Measurements from ENCODE around the gene NT5C3A. TPM values are rescaled to one million over a fixed set of nuclear protein-coding genes. Genes with fewer than 3 reads are reported as not detected.

The NT5C3A gene
- total and polyA plus RNA-seq, 2 experiments from 2014 or later: 21.2 to 38.0 TPM

- peaks cover 85% of the 10 kb centered on the region for H3K79me2 ChIP-seq
- H3K27ac ChIP-seq: no peak overlapping the region
- TF ChIP-seq CTCF (IDR thresholded peaks at IDR 0.05; ENCODE audit: poor library complexity) (no peak), EZH2phosphoT487 (IDR thresholded peaks at IDR 0.05; ENCODE audit: low read depth, severe bottlenecking, unreplicated experiment) (no peak), EZH2 (IDR thresholded peaks at IDR 0.05; ENCODE audit: borderline replicate concordance) (no peak)
- H3K9me2 ChIP-seq (replicated peaks; ENCODE audit: insufficient read depth): no peaks in the 10 kb centered on the region
- no peaks in the 10 kb centered on the region for H3K4me1 ChIP-seq (ENCODE audit: insufficient read depth)
- no peak overlapping the region for H3K4me3 ChIP-seq
- H2AFZ ChIP-seq: no peak overlapping the region
- no peaks in the 10 kb centered on the region for H3K9me3 ChIP-seq (ENCODE audit: low read depth)
- no peak overlapping the region for H3K4me2 ChIP-seq
- H4K20me1 ChIP-seq (ENCODE audit: insufficient read depth, poor library complexity, severe bottlenecking): no peaks in the 10 kb centered on the region
- no peaks in the 10 kb centered on the region for H3K27me3 ChIP-seq
- no peak for DNase-seq (ENCODE audit: low spot score)
- no peaks in the 10 kb centered on the region for H3K36me3 ChIP-seq (replicated peaks; ENCODE audit: insufficient read depth, low read depth)
- whole genome bisulfite sequencing (ENCODE audit: low lambda C conversion rate, missing lambda C conversion rate): 95% methylated on average over 1 of the region's 1 CpG
Measured at GRCh38 chr7:33048704-33049103, 13.9 kb downstream of the NT5C3A start.

GRCh38 chr7:33048257-33048656 lies 14.3 kb downstream of the NT5C3A start:
- H3K79me2 ChIP-seq: peaks cover 85% of the 10 kb centered on the region
- no peaks in the 10 kb centered on the region for H3K9me3 ChIP-seq (ENCODE audit: low read depth)
- no peak for DNase-seq (ENCODE audit: low spot score)
- no peaks in the 10 kb centered on the region for H4K20me1 ChIP-seq (ENCODE audit: insufficient read depth, poor library complexity, severe bottlenecking)
- H3K27me3 ChIP-seq: no peaks in the 10 kb centered on the region
- 95% methylated on average over 3 of the region's 3 CpGs for WGBS (ENCODE audit: low lambda C conversion rate, missing lambda C conversion rate)
- H2AFZ ChIP-seq: no peak overlapping the region
- no peak overlapping the region for H3K27ac ChIP-seq
- no peak for TF ChIP-seq CTCF (IDR thresholded peaks at IDR 0.05; ENCODE audit: poor library complexity)
- no peak for TF ChIP-seq EZH2 (IDR thresholded peaks at IDR 0.05; ENCODE audit: borderline replicate concordance)
- TF ChIP-seq EZH2phosphoT487 (IDR thresholded peaks at IDR 0.05; ENCODE audit: low read depth, severe bottlenecking, unreplicated experiment): no peak
- H3K9me2 ChIP-seq (replicated peaks; ENCODE audit: insufficient read depth): no peaks in the 10 kb centered on the region
- H3K4me3 ChIP-seq: no peak overlapping the region
- H3K4me2 ChIP-seq: no peak overlapping the region
- no peaks in the 10 kb centered on the region for H3K36me3 ChIP-seq (replicated peaks; ENCODE audit: insufficient read depth, low read depth)
- H3K4me1 ChIP-seq (ENCODE audit: insufficient read depth): peaks cover 3% of the 10 kb centered on the region

GRCh38 chr7:33044986-33045385 lies 17.6 kb downstream of the NT5C3A start:
- H3K4me2 ChIP-seq: peak overlapping the region; percentile 58
- H3K79me2 ChIP-seq: peaks cover 88% of the 10 kb centered on the region
- peaks cover 19% of the 10 kb centered on the region for H3K4me1 ChIP-seq (ENCODE audit: insufficient read depth)

More at GRCh38 chr7:33044986-33045385, 17.6 kb downstream of the NT5C3A start:
- 65% methylated on average over 2 of the region's 2 CpGs for WGBS (ENCODE audit: low lambda C conversion rate, missing lambda C conversion rate)
- no peaks in the 10 kb centered on the region for H4K20me1 ChIP-seq (ENCODE audit: insufficient read depth, poor library complexity, severe bottlenecking)
- no peaks in the 10 kb centered on the region for H3K9me3 ChIP-seq (ENCODE audit: low read depth)
- no peak overlapping the region for H2AFZ ChIP-seq
- no peak overlapping the region for H3K4me3 ChIP-seq
- TF ChIP-seq CTCF (IDR thresholded peaks at IDR 0.05; ENCODE audit: poor library complexity) (no peak), EZH2 (IDR thresholded peaks at IDR 0.05; ENCODE audit: borderline replicate concordance) (no peak), EZH2phosphoT487 (IDR thresholded peaks at IDR 0.05; ENCODE audit: low read depth, severe bottlenecking, unreplicated experiment) (no peak)
- H3K36me3 ChIP-seq (replicated peaks; ENCODE audit: insufficient read depth, low read depth): no peaks in the 10 kb centered on the region
- H3K9me2 ChIP-seq (replicated peaks; ENCODE audit: insufficient read depth): no peaks in the 10 kb centered on the region
- no peak for DNase-seq (ENCODE audit: low spot score)
- H3K27me3 ChIP-seq: no peaks in the 10 kb centered on the region
- H3K27ac ChIP-seq: peak overlapping the region; percentile 59
